Mononuclear cell (primary cell): ENCODE results near the gene LRRFIP1. TPM values are rescaled to one million over a fixed set of nuclear protein-coding genes. Genes with fewer than 3 reads are reported as not detected.
"Not testable (repeated sequence)": the region's sequence is repeated elsewhere in the genome, so short reads cannot be mapped to it uniquely, and the experiment has no call there.

Experiments
- H3K27me3 ChIP-seq: 2 replicates; pipeline ENCODE4 v1.6.0; 2011; ENCODE audit warnings: low read length, control low read depth; ENCODE audit not compliant: insufficient read depth
- H3K4me1 ChIP-seq: 2 replicates; pipeline ENCODE4 v1.5.1; 2011; ENCODE audit warnings: mild to moderate bottlenecking, low read length, control low read depth; ENCODE audit not compliant: insufficient read depth
- H3K4me3 ChIP-seq: 2 replicates; pipeline ENCODE4 v1.5.1; 2011; ENCODE audit warnings: mild to moderate bottlenecking, low read length, moderate library complexity
- H3K9me3 ChIP-seq: 2 replicates; pipeline ENCODE4 v1.5.1; 2011; ENCODE audit warnings: low read depth, mild to moderate bottlenecking, control low read depth, low read length
- total RNA-seq: library from RNA; depleted of rRNA; stranded (reverse); fragments of >200 nt; gene quantifications from one replicate; pipeline ENCODE4 v1.2.3, GENCODE V29; 2012

The LRRFIP1 gene
- total RNA-seq, 1 donor: 128 TPM

GRCh38 chr2:237652854-237653253 is 25.5 kb downstream of the LRRFIP1 start:
- no peak overlapping the region for H3K4me3 ChIP-seq
- no peaks in the 10 kb centered on the region for H3K9me3 ChIP-seq
- H3K27me3 ChIP-seq: no peaks in the 10 kb centered on the region
- H3K4me1 ChIP-seq: peaks cover 4% of the 10 kb centered on the region

GRCh38 chr2:237653776-237654558 is 26.6 kb downstream of the LRRFIP1 start:
- no peak overlapping the region for H3K4me3 ChIP-seq
- no peaks in the 10 kb centered on the region for H3K27me3 ChIP-seq
- H3K4me1 ChIP-seq: no peaks in the 10 kb centered on the region
- H3K9me3 ChIP-seq: no peaks in the 10 kb centered on the region

GRCh38 chr2:237657063-237657462 is 29.7 kb downstream of the LRRFIP1 start:
- Histone ChIP-seq H3K27me3 (no peaks in the 10 kb centered on the region), H3K4me3 (no peak overlapping the region), H3K4me1 (peaks cover 3% of the 10 kb centered on the region), H3K9me3 (no peaks in the 10 kb centered on the region)

GRCh38 chr2:237660381-237660900 is 33.1 kb downstream of the LRRFIP1 start:
- Histone ChIP-seq H3K9me3 (no peaks in the 10 kb centered on the region), H3K4me3 (no peak overlapping the region), H3K27me3 (no peaks in the 10 kb centered on the region), H3K4me1 (peaks cover 24% of the 10 kb centered on the region)

GRCh38 chr2:237661270-237661669 is 33.9 kb downstream of the LRRFIP1 start:
- Histone ChIP-seq H3K4me1 (peaks cover 24% of the 10 kb centered on the region), H3K9me3 (no peaks in the 10 kb centered on the region), H3K4me3 (no peak overlapping the region), H3K27me3 (no peaks in the 10 kb centered on the region)

GRCh38 chr2:237661799-237662328 is 34.5 kb downstream of the LRRFIP1 start:
- H3K4me3 ChIP-seq: no peak overlapping the region
- H3K4me1 ChIP-seq: peaks cover 24% of the 10 kb centered on the region
- no peaks in the 10 kb centered on the region for H3K27me3 ChIP-seq
- no peaks in the 10 kb centered on the region for H3K9me3 ChIP-seq

GRCh38 chr2:237662671-237663093 is 35.3 kb downstream of the LRRFIP1 start:
- Histone ChIP-seq H3K9me3 (no peaks in the 10 kb centered on the region), H3K4me3 (no peak overlapping the region), H3K4me1 (peaks cover 24% of the 10 kb centered on the region), H3K27me3 (no peaks in the 10 kb centered on the region)

- Histone ChIP-seq H3K9me3 (no peaks in the 10 kb centered on the region), H3K4me3 (no peak overlapping the region), H3K27me3 (no peaks in the 10 kb centered on the region), H3K4me1 (peaks cover 24% of the 10 kb centered on the region)
Measured at GRCh38 chr2:237663517-237664110, 36.2 kb downstream of the LRRFIP1 start.

- Histone ChIP-seq H3K4me3 (no peak overlapping the region), H3K27me3 (no peaks in the 10 kb centered on the region), H3K9me3 (no peaks in the 10 kb centered on the region)
Measured at GRCh38 chr2:237664151-237664550, 36.8 kb downstream of the LRRFIP1 start.

GRCh38 chr2:237665713-237666143 is 38.3 kb downstream of the LRRFIP1 start:
- Histone ChIP-seq H3K27me3 (no peaks in the 10 kb centered on the region), H3K9me3 (no peaks in the 10 kb centered on the region), H3K4me1 (peaks cover 24% of the 10 kb centered on the region), H3K4me3 (no peak overlapping the region)

More at GRCh38 chr2:237664151-237664550, 36.8 kb downstream of the LRRFIP1 start:
- peaks cover 24% of the 10 kb centered on the region for H3K4me1 ChIP-seq

GRCh38 chr2:237666606-237667005 is 39.2 kb downstream of the LRRFIP1 start:
- no peak overlapping the region for H3K4me3 ChIP-seq
- H3K27me3 ChIP-seq: no peaks in the 10 kb centered on the region
- no peaks in the 10 kb centered on the region for H3K9me3 ChIP-seq
- H3K4me1 ChIP-seq: peaks cover 28% of the 10 kb centered on the region

GRCh38 chr2:237667050-237667576 is 39.7 kb downstream of the LRRFIP1 start:
- not testable (repeated sequence) for H3K9me3 ChIP-seq, H3K4me3 ChIP-seq, H3K27me3 ChIP-seq
- peaks cover 25% of the 10 kb centered on the region for H3K4me1 ChIP-seq

GRCh38 chr2:237667893-237668292 is 40.5 kb downstream of the LRRFIP1 start:
- no peaks in the 10 kb centered on the region for H3K27me3 ChIP-seq

GRCh38 chr2:237668440-237668839 is 41.1 kb downstream of the LRRFIP1 start:
- Histone ChIP-seq H3K9me3 (no peaks in the 10 kb centered on the region), H3K4me3 (no peak overlapping the region), H3K4me1 (peaks cover 22% of the 10 kb centered on the region), H3K27me3 (no peaks in the 10 kb centered on the region)

More at GRCh38 chr2:237667893-237668292, 40.5 kb downstream of the LRRFIP1 start:
- peaks cover 22% of the 10 kb centered on the region for H3K4me1 ChIP-seq
- no peak overlapping the region for H3K4me3 ChIP-seq
- no peaks in the 10 kb centered on the region for H3K9me3 ChIP-seq

GRCh38 chr2:237669283-237669627 is 41.9 kb downstream of the LRRFIP1 start:
- Histone ChIP-seq H3K27me3 (no peaks in the 10 kb centered on the region), H3K9me3 (no peaks in the 10 kb centered on the region), H3K4me3 (no peak overlapping the region), H3K4me1 (peaks cover 24% of the 10 kb centered on the region)
